Measurements from ENCODE around the gene OR2V2. TPM values are rescaled to one million over a fixed set of nuclear protein-coding genes. Genes with fewer than 3 reads are reported as not detected.
A peak's percentile ranks its signal among the peaks of the same experiment; 100 is the strongest.

OR2V2 gene
- total RNA-seq, 4 donors from 2014 or later, result not detected

GRCh38 chr5:181189962-181190710, 42.8 kb downstream of the OR2V2 start:
- DNase-seq (ENCODE audit: low spot score in 2 of 2), result peak in 1 of 2 donors; percentile 79
- H3K27me3 ChIP-seq, result no peaks in the 10 kb centered on the region
- TF ChIP-seq POLR2AphosphoS5 (IDR thresholded peaks at IDR 0.05), result no peak
- no peak for TF ChIP-seq EP300 (IDR thresholded peaks at IDR 0.05)
- no peak for TF ChIP-seq CTCF (IDR thresholded peaks at IDR 0.05)
- no peak for TF ChIP-seq POLR2A (IDR thresholded peaks at IDR 0.05)
- peak overlapping the region; percentile 77 for H3K4me3 ChIP-seq
- no peaks in the 10 kb centered on the region for H3K9me3 ChIP-seq
- WGBS, result under 1% methylated on average over 21 of the region's 52 CpGs
- no peaks in the 10 kb centered on the region for H3K36me3 ChIP-seq
- H3K27ac ChIP-seq, result no peak overlapping the region
- peaks cover 33% of the 10 kb centered on the region for H3K4me1 ChIP-seq

GRCh38 chr5:181190711-181191525, 43.5 kb downstream of the OR2V2 start:
- Histone ChIP-seq H3K36me3 (no peaks in the 10 kb centered on the region), H3K27me3 (no peaks in the 10 kb centered on the region), H3K4me3 (peak overlapping the region; percentile 77), H3K27ac (peak overlapping the region; percentile 95), H3K4me1 (peaks cover 33% of the 10 kb centered on the region), H3K9me3 (no peaks in the 10 kb centered on the region)
- WGBS, result under 1% methylated on average over 27 of the region's 66 CpGs
- TF ChIP-seq POLR2A (IDR thresholded peaks at IDR 0.05) (no peak), POLR2AphosphoS5 (IDR thresholded peaks at IDR 0.05) (no peak), EP300 (IDR thresholded peaks at IDR 0.05) (no peak), CTCF (IDR thresholded peaks at IDR 0.05) (peak in 1 of 2 donors; percentile 7)
- DNase-seq (ENCODE audit: low spot score in 2 of 2), result peak in 1 of 2 donors; percentile 79

- peak; percentile 98 for DNase-seq (ENCODE audit: low spot score in 2 of 2)
- under 1% methylated on average over 25 of the region's 64 CpGs for WGBS
- no peaks in the 10 kb centered on the region for H3K27me3 ChIP-seq
- peaks cover 33% of the 10 kb centered on the region for H3K4me1 ChIP-seq
- H3K36me3 ChIP-seq, result no peaks in the 10 kb centered on the region
- H3K9me3 ChIP-seq, result no peaks in the 10 kb centered on the region
- TF ChIP-seq EP300 (IDR thresholded peaks at IDR 0.05) (no peak), POLR2AphosphoS5 (IDR thresholded peaks at IDR 0.05) (peak; percentile 23 to 89 (median 68))
- peak overlapping the region; percentile 95 for H3K27ac ChIP-seq
- H3K4me3 ChIP-seq, result peak overlapping the region; percentile 77
These were observed 44.3 kb downstream of the OR2V2 start for GRCh38 chr5:181191526-181192336.

- Histone ChIP-seq H3K36me3 (peaks cover 5% of the 10 kb centered on the region), H3K27ac (peak overlapping the region; percentile 95), H3K4me3 (peak overlapping the region; percentile 77), H3K9me3 (no peaks in the 10 kb centered on the region), H3K4me1 (peaks cover 29% of the 10 kb centered on the region), H3K27me3 (no peaks in the 10 kb centered on the region)
- no peak for DNase-seq (ENCODE audit: low spot score in 2 of 2)
- TF ChIP-seq CTCF (IDR thresholded peaks at IDR 0.05), result no peak
- TF ChIP-seq POLR2AphosphoS5 (IDR thresholded peaks at IDR 0.05), result no peak
- TF ChIP-seq POLR2A (IDR thresholded peaks at IDR 0.05), result no peak
- WGBS, result 51% methylated on average over 12 of the region's 12 CpGs
These were observed 45.1 kb downstream of the OR2V2 start for GRCh38 chr5:181192337-181193046.

- 56% methylated on average over 2 of the region's 2 CpGs for WGBS
- no peak overlapping the region for H3K4me3 ChIP-seq
- H3K27ac ChIP-seq, result no peak overlapping the region
- no peaks in the 10 kb centered on the region for H3K9me3 ChIP-seq
- no peak for TF ChIP-seq POLR2A (IDR thresholded peaks at IDR 0.05)
- no peak for TF ChIP-seq POLR2AphosphoS5 (IDR thresholded peaks at IDR 0.05)
- no peak for TF ChIP-seq EP300 (IDR thresholded peaks at IDR 0.05)
- no peak for TF ChIP-seq CTCF (IDR thresholded peaks at IDR 0.05)
- no peak for DNase-seq (ENCODE audit: low spot score in 2 of 2)
- H3K36me3 ChIP-seq, result peaks cover 5% of the 10 kb centered on the region
- peaks cover 26% of the 10 kb centered on the region for H3K4me1 ChIP-seq
- H3K27me3 ChIP-seq, result no peaks in the 10 kb centered on the region
These were observed 46.3 kb downstream of the OR2V2 start for GRCh38 chr5:181193656-181194055.
